Dermis microvascular lymphatic vessel endothelial cell (primary cell): ENCODE measurements around the gene OR2M2. TPM values are rescaled to one million over a fixed set of nuclear protein-coding genes. Genes with fewer than 3 reads are reported as not detected.

Source experiments
- total RNA-seq: library from RNA; depleted of rRNA; stranded (reverse); fragments of >200 nt; gene quantifications from 2 replicates; pipeline ENCODE4 v1.2.1, GENCODE V29; 2014

The OR2M2 gene
- total RNA-seq, 1 donor from 2014 or later: not detected

Other genes starting within 250 kb of the OR2M2 start
- gene OR2AJ1, start 249.9 kb upstream of the OR2M2 start, total RNA-seq: not detected in 2 replicates
- gene OR2L8, start 226.0 kb upstream of the OR2M2 start, total RNA-seq: not detected in 2 replicates
- gene OR2AK2, start 209.6 kb upstream of the OR2M2 start, total RNA-seq: not detected in 2 replicates
- gene OR2L5, start 161.2 kb upstream of the OR2M2 start, total RNA-seq: not detected in 2 replicates
- not detected in 2 replicates for gene OR2L2, start 144.8 kb upstream of the OR2M2 start, total RNA-seq
- gene OR2L3, start 128.0 kb upstream of the OR2M2 start, total RNA-seq: not detected in 2 replicates
- gene OR2L13, start 79.6 kb upstream of the OR2M2 start, total RNA-seq: not detected in 2 replicates
- not detected in 2 replicates for gene OR2M5, start 29.7 kb upstream of the OR2M2 start, total RNA-seq
- gene OR2M3, start 22.4 kb downstream of the OR2M2 start, total RNA-seq: not detected in 2 replicates
- not detected in 2 replicates for gene OR2M4, start 56.6 kb downstream of the OR2M2 start, total RNA-seq
- gene OR2T33, start 103.2 kb downstream of the OR2M2 start, total RNA-seq: not detected in 2 replicates
- gene OR2T12, start 128.6 kb downstream of the OR2M2 start, total RNA-seq: not detected in 2 replicates
- not detected in 2 replicates for gene OR2M7, start 149.7 kb downstream of the OR2M2 start, total RNA-seq
- gene OR14C36, start 174.0 kb downstream of the OR2M2 start, total RNA-seq: not detected in 2 replicates
- not detected in 2 replicates for gene OR2T4, start 186.8 kb downstream of the OR2M2 start, total RNA-seq
- gene OR2T6, start 200.9 kb downstream of the OR2M2 start, total RNA-seq: not detected in 2 replicates
- gene OR2T1, start 228.2 kb downstream of the OR2M2 start, total RNA-seq: not detected in 2 replicates